Neural crest cell (in vitro differentiated cells): ENCODE measurements around the gene SLC9A8. TPM values are rescaled to one million over a fixed set of nuclear protein-coding genes. Genes with fewer than 3 reads are reported as not detected.
"Not testable (repeated sequence)": the region's sequence is repeated elsewhere in the genome, so short reads cannot be mapped to it uniquely, and the experiment has no call there.

Source experiments
- DNase-seq: peaks from one replicate; pipeline ENCODE4 v3.0.0; 2021; ENCODE audit warnings: low read depth, mixed read lengths, low spot score
- H3K27ac Mint-ChIP-seq: one replicate; pipeline ENCODE4 v1.8.0; 2021; ENCODE audit warnings: mild to moderate bottlenecking, mixed read lengths; ENCODE audit not compliant: unreplicated experiment
- H3K27me3 Mint-ChIP-seq: 2 replicates; pipeline ENCODE4 v1.8.0; 2021; ENCODE audit warnings: low read depth, mild to moderate bottlenecking, mixed read lengths
- H3K36me3 Mint-ChIP-seq: 2 replicates; pipeline ENCODE4 v1.8.0; 2021; ENCODE audit warnings: low read depth, mild to moderate bottlenecking, mixed read lengths
- H3K4me1 Mint-ChIP-seq: 2 replicates; pipeline ENCODE4 v1.8.0; 2021; ENCODE audit warnings: mixed read lengths
- H3K4me3 Mint-ChIP-seq: one replicate; pipeline ENCODE4 v1.8.0; 2021; ENCODE audit warnings: mild to moderate bottlenecking, mixed read lengths
- H3K9me3 Mint-ChIP-seq: 2 replicates; pipeline ENCODE4 v1.8.0; 2021; ENCODE audit warnings: mixed read lengths
- CTCF ChIP-seq: fragments of 200-600 bp; sonication (generic); conservative IDR thresholded peaks from 2 replicates; pipeline ENCODE4 v1.5.0; 2021; ENCODE audit warnings: antibody characterized with exemption, mild to moderate bottlenecking
- total RNA-seq: library from RNA; stranded (reverse); gene quantifications from 2 replicates; pipeline ENCODE4 v1.2.1, GENCODE V29; 2021

The SLC9A8 gene
- total RNA-seq, 1 donor from 2014 or later, result 9.7 TPM

- no peak for TF ChIP-seq CTCF
- H3K27ac Mint-ChIP-seq, result peak overlapping the region; percentile 50
- H3K4me3 Mint-ChIP-seq, result no peak overlapping the region
- H3K36me3 Mint-ChIP-seq, result no peaks in the 10 kb centered on the region
- no peak for DNase-seq
- no peaks in the 10 kb centered on the region for H3K27me3 Mint-ChIP-seq
- no peaks in the 10 kb centered on the region for H3K9me3 Mint-ChIP-seq
- H3K4me1 Mint-ChIP-seq, result peaks cover 4% of the 10 kb centered on the region
These were observed 15.9 kb upstream of the SLC9A8 start for GRCh38 chr20:49796600-49797343.

GRCh38 chr20:49797344-49797615 is 15.3 kb upstream of the SLC9A8 start:
- DNase-seq, result no peak
- no peak overlapping the region for H3K27ac Mint-ChIP-seq
- no peak for TF ChIP-seq CTCF
- no peaks in the 10 kb centered on the region for H3K27me3 Mint-ChIP-seq
- H3K36me3 Mint-ChIP-seq, result no peaks in the 10 kb centered on the region
- H3K4me1 Mint-ChIP-seq, result peaks cover 4% of the 10 kb centered on the region
- no peak overlapping the region for H3K4me3 Mint-ChIP-seq
- H3K9me3 Mint-ChIP-seq, result no peaks in the 10 kb centered on the region

- Mint-ChIP-seq H3K36me3 (no peaks in the 10 kb centered on the region), H3K4me3 (no peak overlapping the region), H3K27me3 (no peaks in the 10 kb centered on the region)
These were observed 13.9 kb upstream of the SLC9A8 start for GRCh38 chr20:49798718-49799117.

GRCh38 chr20:49799698-49800097 is 12.9 kb upstream of the SLC9A8 start:
- H3K9me3 Mint-ChIP-seq, result no peaks in the 10 kb centered on the region
- no peak overlapping the region for H3K27ac Mint-ChIP-seq
- TF ChIP-seq CTCF, result no peak
- no peak overlapping the region for H3K4me3 Mint-ChIP-seq
- no peak for DNase-seq
- no peaks in the 10 kb centered on the region for H3K36me3 Mint-ChIP-seq
- no peaks in the 10 kb centered on the region for H3K27me3 Mint-ChIP-seq
- peaks cover 3% of the 10 kb centered on the region for H3K4me1 Mint-ChIP-seq

More at GRCh38 chr20:49798718-49799117, 13.9 kb upstream of the SLC9A8 start:
- Mint-ChIP-seq H3K27ac (no peak overlapping the region), H3K9me3 (no peaks in the 10 kb centered on the region), H3K4me1 (peaks cover 4% of the 10 kb centered on the region)
- no peak for DNase-seq
- TF ChIP-seq CTCF, result no peak

- Mint-ChIP-seq H3K36me3 (no peaks in the 10 kb centered on the region), H3K4me3 (no peak overlapping the region), H3K4me1 (no peaks in the 10 kb centered on the region), H3K27ac (peak overlapping the region; percentile 67), H3K27me3 (no peaks in the 10 kb centered on the region), H3K9me3 (no peaks in the 10 kb centered on the region)
- DNase-seq, result no peak
- no peak for TF ChIP-seq CTCF
These were observed 9.2 kb upstream of the SLC9A8 start for GRCh38 chr20:49803418-49803817.

- no peak overlapping the region for H3K4me3 Mint-ChIP-seq
- no peak overlapping the region for H3K27ac Mint-ChIP-seq
- no peak for TF ChIP-seq CTCF
- no peak for DNase-seq
- H3K4me1 Mint-ChIP-seq, result no peaks in the 10 kb centered on the region
- H3K27me3 Mint-ChIP-seq, result no peaks in the 10 kb centered on the region
- H3K9me3 Mint-ChIP-seq, result no peaks in the 10 kb centered on the region
- no peaks in the 10 kb centered on the region for H3K36me3 Mint-ChIP-seq
These were observed 8.3 kb upstream of the SLC9A8 start for GRCh38 chr20:49804364-49804763.

GRCh38 chr20:49805224-49805876 is 7.3 kb upstream of the SLC9A8 start:
- not testable (repeated sequence) for H3K4me3 Mint-ChIP-seq, H3K9me3 Mint-ChIP-seq
- H3K27ac Mint-ChIP-seq, result peak overlapping the region; percentile 27

More at GRCh38 chr20:49805224-49805876, 7.3 kb upstream of the SLC9A8 start:
- not testable (repeated sequence) for H3K36me3 Mint-ChIP-seq, H3K4me1 Mint-ChIP-seq, DNase-seq, H3K27me3 Mint-ChIP-seq
